ENCODE data around the gene YY1AP1.
"Not testable (repeated sequence)": the region's sequence is repeated elsewhere in the genome, so short reads cannot be mapped to it uniquely, and the experiment has no call there.

YY1AP1 gene

GRCh38 chr1:155694167-155694566 is 5.6 kb upstream of the YY1AP1 start:
- DNase-seq, result no peak

- DNase-seq, result no peak
Observed at GRCh38 chr1:155691992-155692528, 3.5 kb upstream of the YY1AP1 start.

- peak; percentile 85 for DNase-seq
Observed at GRCh38 chr1:155689081-155689607, 570 bp upstream of the YY1AP1 start, which contains the start of gene DAP3. Gene DAP3 (plus strand): TSS chr1:155689091. CDS start chr1:155709780, 20,689 bp downstream.

GRCh38 chr1:155687705-155688323 is 760 bp downstream of the YY1AP1 start:
- not testable (repeated sequence) for DNase-seq

- DNase-seq, result no peak
Observed at GRCh38 chr1:155681776-155682175, 6.8 kb downstream of the YY1AP1 start.

- no peak for DNase-seq
Observed at GRCh38 chr1:155680531-155680930, 8.0 kb downstream of the YY1AP1 start.

- not testable (repeated sequence) for DNase-seq
Observed at GRCh38 chr1:155678992-155679391, 9.6 kb downstream of the YY1AP1 start.

- DNase-seq, result no peak
Observed at GRCh38 chr1:155678027-155678426, 10.5 kb downstream of the YY1AP1 start.

- no peak for DNase-seq
Observed at GRCh38 chr1:155673003-155673402, 15.6 kb downstream of the YY1AP1 start.

- no peak for DNase-seq
Observed at GRCh38 chr1:155671750-155672149, 16.8 kb downstream of the YY1AP1 start.

- DNase-seq, result no peak
Observed at GRCh38 chr1:155669233-155670162, 19.1 kb downstream of the YY1AP1 start.

GRCh38 chr1:155661239-155661638 is 27.3 kb downstream of the YY1AP1 start:
- not testable (repeated sequence) for DNase-seq

GRCh38 chr1:155657463-155657862 is 31.1 kb downstream of the YY1AP1 start:
- DNase-seq, result no peak

GRCh38 chr1:155652951-155653350 is 35.6 kb downstream of the YY1AP1 start:
- no peak for DNase-seq

- DNase-seq, result no peak
Observed at GRCh38 chr1:155651861-155652661, 36.5 kb downstream of the YY1AP1 start.

GRCh38 chr1:155650231-155650757 is 38.3 kb downstream of the YY1AP1 start:
- DNase-seq, result no peak

GRCh38 chr1:155649676-155650075 is 38.9 kb downstream of the YY1AP1 start:
- DNase-seq, result no peak

- no peak for DNase-seq
Observed at GRCh38 chr1:155648207-155649147, 40.1 kb downstream of the YY1AP1 start.

- no peak for DNase-seq
Observed at GRCh38 chr1:155646307-155646706, 42.3 kb downstream of the YY1AP1 start.

GRCh38 chr1:155645648-155646047 is 42.9 kb downstream of the YY1AP1 start:
- DNase-seq, result no peak

GRCh38 chr1:155645034-155645598 is 43.5 kb downstream of the YY1AP1 start:
- no peak for DNase-seq

Data from activated CD4-positive, alpha-beta T cell treated with anti-CD3 and anti-CD28 coated beads, Interleukin-2, amount 50 U/mL, for 16 hours (primary cell).